PC-9 (cell line): ENCODE results near the gene SETX.

Experiments used
- EZH2 ChIP-seq: fragments of 200-600 bp; sonication (generic); IDR thresholded peaks from 2 replicates; pipeline ENCODE4 v1.8.0; 2017; ENCODE audit warnings: antibody characterized with exemption, low read depth
- TF ChIP-seq, protein P1 (sequence below): fragments of 200-600 bp; sonication (generic); conservative IDR thresholded peaks from 2 replicates; pipeline ENCODE4 v1.6.1; 2017; ENCODE audit warnings: mixed run types, antibody characterized with exemption, mild to moderate bottlenecking, moderate library complexity

DNA sequence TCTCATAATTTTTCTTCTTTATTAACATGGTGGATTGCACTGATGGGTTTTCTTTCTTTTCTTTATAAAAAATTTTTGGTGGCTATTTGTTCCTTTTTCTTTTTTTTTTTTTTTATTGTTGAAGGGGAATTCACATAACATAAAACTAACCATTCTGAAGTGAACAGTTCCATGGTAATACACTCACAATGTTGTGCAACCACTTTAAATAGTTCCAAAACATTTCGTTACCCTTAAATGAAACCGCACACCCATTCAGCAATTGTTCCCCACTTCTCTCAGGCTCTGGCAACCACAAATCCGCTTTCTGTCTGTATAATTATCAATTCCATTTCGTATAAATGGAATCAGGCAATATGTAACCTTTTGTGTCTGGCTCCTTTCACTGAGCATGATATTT lies 11.7 kb upstream of the SETX start:
- TF ChIP-seq, protein P1, sequence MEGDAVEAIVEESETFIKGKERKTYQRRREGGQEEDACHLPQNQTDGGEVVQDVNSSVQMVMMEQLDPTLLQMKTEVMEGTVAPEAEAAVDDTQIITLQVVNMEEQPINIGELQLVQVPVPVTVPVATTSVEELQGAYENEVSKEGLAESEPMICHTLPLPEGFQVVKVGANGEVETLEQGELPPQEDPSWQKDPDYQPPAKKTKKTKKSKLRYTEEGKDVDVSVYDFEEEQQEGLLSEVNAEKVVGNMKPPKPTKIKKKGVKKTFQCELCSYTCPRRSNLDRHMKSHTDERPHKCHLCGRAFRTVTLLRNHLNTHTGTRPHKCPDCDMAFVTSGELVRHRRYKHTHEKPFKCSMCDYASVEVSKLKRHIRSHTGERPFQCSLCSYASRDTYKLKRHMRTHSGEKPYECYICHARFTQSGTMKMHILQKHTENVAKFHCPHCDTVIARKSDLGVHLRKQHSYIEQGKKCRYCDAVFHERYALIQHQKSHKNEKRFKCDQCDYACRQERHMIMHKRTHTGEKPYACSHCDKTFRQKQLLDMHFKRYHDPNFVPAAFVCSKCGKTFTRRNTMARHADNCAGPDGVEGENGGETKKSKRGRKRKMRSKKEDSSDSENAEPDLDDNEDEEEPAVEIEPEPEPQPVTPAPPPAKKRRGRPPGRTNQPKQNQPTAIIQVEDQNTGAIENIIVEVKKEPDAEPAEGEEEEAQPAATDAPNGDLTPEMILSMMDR: no peak
- no peak for TF ChIP-seq EZH2
